H54 (cell line): ENCODE results near the gene SMARCA4.
A peak's percentile ranks its signal among the peaks of the same experiment; 100 is the strongest.

Experiments
- DNase-seq: peaks from one replicate; pipeline ENCODE4 v3.0.0; 2011; ENCODE audit warnings: low spot score, mixed read lengths; ENCODE audit not compliant: insufficient read length
- FAIRE-seq: peaks from 3 replicates; lab custom pipeline; 2011; peaks lifted over from hg19 to GRCh38; lab: Jason Lieb, UNC
- POLR2A ChIP-seq: IDR thresholded peaks from 2 replicates; pipeline ENCODE4 v1.6.1; 2011; ENCODE audit warnings: low read depth, mild to moderate bottlenecking, low read length

Gene SMARCA4

DNA sequence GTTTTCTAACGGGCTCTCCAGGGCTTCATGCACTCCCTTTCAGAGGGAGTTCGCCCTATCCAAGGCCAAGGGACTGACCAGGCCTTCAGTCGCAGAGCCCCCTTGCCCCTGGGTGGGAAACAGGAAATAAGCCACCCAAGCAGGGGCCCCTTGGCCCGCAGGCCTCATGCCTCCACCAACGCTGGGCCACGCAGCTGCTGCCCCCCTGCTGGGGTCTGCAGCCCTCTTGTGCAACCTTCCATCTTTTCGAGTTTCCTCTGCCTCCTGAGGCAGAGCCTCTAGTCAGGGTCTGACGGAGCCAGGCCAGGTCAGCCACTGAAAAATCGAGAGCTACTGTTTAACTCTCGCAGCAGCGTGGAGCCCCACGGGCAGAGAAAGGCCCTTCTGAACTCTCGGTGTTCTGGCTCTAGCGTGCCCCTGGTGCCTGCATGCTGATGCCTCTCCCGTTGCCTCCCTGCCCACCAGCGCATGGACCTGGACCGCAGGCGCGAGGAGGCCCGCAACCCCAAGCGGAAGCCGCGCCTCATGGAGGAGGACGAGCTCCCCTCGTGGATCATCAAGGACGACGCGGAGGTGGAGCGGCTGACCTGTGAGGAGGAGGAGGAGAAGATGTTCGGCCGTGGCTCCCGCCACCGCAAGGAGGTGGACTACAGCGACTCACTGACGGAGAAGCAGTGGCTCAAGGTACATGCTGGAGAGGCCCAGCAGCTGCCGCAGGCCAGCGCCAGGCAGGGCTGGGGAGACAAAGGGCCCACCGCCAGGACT lies 73.8 kb downstream of the SMARCA4 start:
- no peak for DNase-seq
- FAIRE-seq = no peak
- TF ChIP-seq POLR2A = no peak

DNA sequence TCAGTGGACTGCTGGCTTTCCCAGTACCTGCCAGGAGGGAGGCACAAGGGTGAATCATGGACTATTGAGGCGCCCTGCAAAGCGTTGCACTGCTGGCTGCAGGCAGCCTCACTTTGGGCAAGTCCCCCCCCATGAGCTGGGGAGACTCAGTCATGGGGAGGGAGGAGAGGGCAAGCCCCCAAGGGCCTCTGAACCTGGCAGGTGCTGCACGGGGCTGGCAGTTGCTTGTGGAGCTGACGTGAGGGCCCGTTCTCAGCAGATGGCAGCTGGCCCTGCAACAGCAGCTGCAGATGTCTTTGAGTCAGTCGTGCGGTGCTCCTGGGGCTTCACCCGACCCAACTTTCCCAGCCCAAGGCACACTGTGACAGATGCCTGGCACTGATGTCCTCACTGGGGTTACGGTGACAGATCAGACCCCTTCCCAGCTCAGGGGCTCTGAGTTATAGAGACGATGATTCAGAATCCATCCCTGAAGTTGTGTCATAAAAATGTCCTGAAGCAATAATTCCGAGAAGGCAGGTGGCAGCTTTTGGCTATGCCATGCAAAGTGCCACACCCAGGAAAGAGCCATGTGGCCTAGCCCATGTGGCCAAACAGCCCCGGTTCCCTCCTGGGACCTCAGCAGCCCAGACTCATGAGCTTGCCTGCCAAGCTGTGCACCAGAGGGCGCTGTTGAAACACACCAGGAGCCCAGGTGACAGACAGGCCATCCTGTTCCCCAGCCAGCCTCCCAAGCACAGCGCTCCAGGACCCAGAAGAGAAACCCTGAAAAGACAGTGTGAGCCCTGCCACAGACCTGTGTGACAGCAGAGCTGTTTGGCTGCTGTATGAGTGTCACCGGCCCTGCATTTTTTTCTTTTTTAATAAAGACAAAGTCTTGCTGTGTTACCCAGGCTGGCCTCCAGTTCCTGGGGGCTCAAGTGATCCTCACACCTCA lies 74.9 kb downstream of the SMARCA4 start:
- TF ChIP-seq POLR2A = no peak
- FAIRE-seq = peak; percentile 68
- DNase-seq = peak; percentile 95

DNA sequence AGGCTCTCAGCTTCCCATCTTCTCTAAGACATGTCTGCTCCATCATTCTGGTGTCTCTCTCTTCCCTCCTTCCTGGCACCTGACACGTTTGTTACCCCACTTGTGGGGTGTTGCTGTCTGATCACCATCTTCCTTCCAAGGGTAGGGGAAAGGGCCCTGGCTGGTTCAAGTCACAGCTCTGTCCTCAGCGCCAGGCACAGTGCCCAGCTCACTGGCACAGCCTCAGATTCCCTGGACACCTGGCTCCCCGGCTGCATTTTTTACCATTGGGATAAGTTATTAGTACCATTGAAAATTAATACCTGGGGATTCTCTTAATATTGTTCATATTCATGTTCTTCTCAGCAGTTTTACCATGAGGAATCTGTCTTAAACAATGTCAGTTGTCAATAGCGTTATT lies 77.7 kb downstream of the SMARCA4 start:
- DNase-seq (no peak), FAIRE-seq (no peak)
- TF ChIP-seq POLR2A = no peak

DNA sequence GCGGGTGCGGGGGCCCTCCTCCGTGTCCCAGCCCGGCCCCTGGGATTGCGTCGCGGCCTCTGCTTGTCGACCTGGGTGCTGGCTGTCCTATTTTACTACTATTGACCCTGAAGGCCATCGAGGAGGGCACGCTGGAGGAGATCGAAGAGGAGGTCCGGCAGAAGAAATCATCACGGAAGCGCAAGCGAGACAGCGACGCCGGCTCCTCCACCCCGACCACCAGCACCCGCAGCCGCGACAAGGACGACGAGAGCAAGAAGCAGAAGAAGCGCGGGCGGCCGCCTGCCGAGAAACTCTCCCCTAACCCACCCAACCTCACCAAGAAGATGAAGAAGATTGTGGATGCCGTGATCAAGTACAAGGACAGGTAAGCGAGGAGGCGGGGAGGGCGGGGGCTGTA lies 80.4 kb downstream of the SMARCA4 start:
- FAIRE-seq (no peak), DNase-seq (no peak)
- TF ChIP-seq POLR2A = no peak

DNA sequence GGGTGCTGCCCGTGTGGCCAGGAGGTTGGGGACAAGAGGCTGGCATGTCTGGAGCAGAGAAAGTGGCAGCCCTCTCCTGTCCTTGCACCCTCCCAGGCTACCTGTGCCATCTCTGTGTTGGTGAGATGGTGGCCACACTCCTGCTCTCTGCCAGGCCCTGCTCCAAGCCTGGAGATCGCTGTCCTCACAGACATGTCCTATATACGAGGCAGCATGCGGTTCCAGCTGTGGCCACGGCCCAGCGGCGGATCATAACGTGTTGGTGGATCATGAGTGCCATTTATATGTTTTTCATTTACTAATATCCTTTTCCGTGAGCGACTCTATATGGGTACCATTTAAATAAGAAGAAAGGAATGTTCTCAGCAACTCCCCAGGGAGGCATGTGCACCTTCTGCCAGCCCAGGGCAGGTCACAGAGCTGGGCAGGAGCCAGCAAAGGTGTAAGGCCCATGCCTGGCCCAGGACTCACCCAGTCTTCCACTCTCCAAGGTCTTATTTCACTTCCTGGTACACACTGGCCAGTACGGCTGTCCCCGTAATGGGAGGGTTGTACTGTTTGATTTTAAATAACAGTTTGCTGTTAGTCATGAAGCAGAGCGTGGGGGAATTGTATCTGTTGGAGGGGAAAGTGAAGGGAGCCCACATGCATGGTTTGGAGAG lies 81.3 kb downstream of the SMARCA4 start:
- FAIRE-seq = no peak
- DNase-seq = no peak
- TF ChIP-seq POLR2A = no peak

DNA sequence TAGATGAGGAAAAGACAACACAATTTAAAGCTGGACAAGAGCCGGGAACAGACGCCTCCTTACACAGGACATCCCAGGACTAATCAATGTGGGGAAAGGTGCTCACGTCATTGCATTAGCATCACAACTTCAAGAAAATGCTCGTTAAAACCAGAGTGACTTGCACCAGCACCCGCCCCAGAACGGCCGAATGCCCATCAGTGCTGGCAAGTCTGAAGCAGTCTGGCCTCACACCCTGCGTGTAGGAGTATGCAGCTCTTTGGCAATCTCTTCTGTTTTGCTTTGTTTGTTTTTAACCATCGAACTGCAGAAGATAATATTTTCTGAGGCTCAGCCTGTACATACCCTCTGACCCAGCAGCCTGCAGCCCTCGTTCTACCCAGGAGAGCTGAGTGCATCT lies 83.6 kb downstream of the SMARCA4 start:
- TF ChIP-seq POLR2A = no peak
- no peak for FAIRE-seq
- DNase-seq = no peak

DNA sequence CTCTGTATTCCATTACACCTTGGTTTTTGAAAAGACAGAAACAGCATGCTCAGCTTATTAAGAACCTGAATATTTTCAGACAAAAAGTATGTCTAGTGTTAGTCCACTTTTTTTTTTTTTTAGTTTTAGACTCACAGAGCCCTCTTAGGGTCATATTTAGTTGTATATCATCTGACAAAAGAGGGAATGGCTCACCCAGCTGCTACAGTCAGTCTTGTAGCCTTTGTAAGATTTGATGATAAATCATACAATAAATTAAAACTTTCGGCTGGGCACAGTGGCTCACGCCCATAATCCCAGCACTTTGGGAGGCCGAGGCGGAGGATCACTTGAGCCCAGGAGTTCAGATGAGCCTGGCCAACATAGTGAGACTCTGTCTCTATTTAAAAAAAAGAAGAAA lies 84.7 kb downstream of the SMARCA4 start:
- no peak for TF ChIP-seq POLR2A
- FAIRE-seq (no peak), DNase-seq (no peak)

DNA sequence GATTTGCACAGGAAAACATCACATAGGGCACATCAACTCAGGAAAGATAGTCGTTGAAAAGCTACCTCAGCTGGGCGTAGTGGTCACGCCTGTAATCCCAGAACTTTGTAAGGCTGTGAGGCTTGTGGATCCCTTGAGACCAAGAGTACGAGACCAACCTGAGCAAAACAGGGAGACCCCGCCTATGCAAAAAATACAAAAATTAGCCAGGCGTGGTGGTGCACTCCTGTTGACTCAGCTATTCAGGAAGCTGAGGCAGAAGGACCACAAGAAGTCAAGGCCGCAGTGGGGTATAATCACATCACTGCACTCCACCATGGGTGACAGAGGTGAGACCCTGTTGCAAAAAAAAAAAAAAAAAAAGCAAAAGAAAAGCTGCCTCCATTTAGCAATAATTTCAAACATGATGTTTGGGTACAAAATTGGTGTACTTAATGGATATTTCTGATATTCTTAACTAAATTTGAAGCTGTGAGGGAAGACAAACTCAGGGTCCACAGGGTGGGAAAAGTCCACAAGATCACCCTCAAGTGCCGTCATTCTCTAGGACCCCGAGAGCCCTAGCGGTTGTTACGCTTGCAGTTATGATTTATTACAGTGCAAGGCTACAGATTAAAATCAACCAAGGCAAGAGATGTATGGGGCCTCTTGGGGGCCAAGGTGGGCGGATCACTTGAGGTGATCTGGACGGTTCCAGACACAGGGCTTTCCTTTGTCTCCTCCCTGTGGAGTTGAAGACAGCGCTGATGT lies 86.0 kb downstream of the SMARCA4 start:
- FAIRE-seq (no peak), DNase-seq (no peak)
- no peak for TF ChIP-seq POLR2A

DNA sequence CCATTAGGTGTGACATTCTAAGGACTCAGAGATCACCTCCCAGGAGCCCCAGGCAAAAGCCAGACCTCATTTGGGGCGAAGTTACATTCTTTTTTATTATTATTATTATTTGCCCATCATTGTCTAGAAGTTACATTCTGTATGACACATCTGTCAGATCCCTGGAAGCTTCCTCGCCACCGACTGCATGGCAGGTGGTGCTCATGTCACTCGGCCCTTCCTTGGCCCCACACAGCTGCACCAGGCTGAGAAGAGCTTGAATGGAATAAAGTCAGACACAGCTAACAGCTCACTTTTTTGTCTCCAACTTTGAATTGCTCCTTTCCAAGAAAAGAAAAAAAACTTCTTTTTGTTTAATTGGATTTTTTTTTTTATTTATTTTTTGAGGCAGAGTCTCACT lies 87.0 kb downstream of the SMARCA4 start:
- no peak for TF ChIP-seq POLR2A
- FAIRE-seq (no peak), DNase-seq (no peak)

DNA sequence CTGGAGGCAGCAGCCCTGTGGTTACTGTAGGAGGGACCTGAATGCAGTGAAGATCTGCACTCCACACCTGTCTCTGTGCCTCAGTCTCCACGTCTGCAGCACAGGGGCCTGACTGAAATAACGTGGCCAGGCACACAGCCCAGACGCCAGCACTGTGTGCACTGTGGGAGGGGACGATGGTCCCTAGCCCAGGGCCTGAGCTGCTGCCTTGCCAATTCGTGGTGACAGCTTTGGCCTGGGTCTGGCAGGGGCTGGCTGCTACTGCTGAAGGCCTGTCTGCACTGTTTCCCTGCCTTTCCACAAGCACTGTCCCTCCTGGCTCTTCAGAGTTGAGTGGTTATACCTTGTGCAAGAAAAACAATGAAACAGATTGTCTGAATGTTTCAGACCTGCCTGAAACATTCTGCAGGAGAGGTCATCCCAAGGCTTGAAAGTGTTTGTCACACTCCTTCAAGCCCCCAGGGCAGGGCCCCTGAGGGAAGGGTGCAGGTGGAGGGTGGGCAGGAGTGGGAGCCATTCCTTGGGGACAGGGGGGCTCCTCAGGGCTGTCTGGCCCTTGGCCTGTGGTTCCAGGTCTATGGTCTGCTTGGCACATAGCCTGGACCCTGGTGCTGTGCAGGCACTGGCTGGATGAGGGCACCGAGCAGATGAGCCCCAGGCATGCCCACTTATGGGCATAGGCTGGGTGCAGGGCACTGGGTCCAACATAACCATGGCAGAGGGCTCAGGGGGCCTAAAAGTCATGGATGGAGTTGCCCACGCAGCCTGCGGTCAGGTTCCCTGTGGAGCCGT lies 89.7 kb downstream of the SMARCA4 start:
- FAIRE-seq = no peak
- DNase-seq = no peak
- no peak for TF ChIP-seq POLR2A

DNA sequence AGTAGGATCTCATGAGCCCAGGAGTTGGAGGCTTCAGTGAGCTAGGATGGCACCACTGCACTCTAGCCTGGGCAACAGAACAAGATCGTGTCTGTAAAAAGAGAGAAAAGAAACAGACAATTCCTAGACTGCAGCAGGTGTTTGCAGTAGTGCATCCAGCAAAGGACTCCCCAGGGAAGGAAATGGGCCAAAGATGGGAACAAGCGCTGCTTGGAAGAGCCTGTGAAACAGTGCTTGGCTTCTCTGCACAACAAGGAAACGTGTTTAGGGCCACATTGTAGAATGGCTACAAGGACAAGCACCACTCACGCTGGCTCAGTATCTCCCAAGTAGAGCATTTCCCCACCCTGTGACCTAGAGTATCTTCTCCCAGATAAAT lies 93.0 kb downstream of the SMARCA4 start:
- DNase-seq (no peak), FAIRE-seq (no peak)
- TF ChIP-seq POLR2A = no peak

DNA sequence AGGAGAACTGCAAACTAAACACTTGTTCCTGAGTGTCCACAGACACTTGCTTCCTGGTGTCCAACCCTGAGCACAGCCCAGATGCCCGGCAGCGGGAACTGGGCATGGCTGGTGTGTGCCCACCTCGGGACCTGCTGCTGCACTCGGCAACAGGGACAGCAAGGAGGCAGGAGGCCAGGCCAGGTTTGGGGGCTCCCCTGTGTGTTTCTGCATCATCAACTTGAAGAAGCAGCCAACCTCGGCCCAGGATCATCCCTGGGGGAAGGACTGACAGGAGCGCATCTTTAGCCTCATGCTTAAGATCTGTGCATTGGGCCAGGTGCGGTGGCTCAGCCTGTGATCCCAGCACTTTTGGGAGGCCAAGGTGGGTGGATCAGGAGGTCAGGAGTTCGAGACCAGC lies 93.4 kb downstream of the SMARCA4 start:
- FAIRE-seq (no peak), DNase-seq (no peak)
- no peak for TF ChIP-seq POLR2A

DNA sequence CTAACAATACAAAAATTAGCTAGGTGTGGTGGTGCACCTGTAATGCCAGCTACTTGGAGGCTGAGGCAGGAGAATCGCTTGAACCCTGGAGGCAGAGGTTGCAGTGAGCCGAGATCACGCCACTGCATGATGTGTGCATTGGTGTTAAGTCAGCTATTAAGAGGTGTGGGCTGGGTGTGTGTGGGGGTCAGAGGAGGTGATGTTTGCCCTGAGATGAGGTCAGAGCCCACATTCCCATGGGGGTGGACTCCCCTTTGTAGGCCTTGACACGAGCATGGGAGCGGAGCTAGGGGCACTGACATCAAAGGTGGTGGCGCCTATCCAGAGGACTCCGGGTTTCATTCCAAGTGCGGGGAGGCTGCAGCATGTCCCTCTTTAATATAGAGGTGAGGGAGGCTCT lies 93.8 kb downstream of the SMARCA4 start:
- DNase-seq (no peak), FAIRE-seq (no peak)
- no peak for TF ChIP-seq POLR2A
